ENCODE data around the gene CPED1. TPM values are rescaled to one million over a fixed set of nuclear protein-coding genes. Genes with fewer than 3 reads are reported as not detected.

CPED1 gene
- total RNA-seq, 4 donors from 2014 or later, result 4.4 to 20.2 (median 14.0) TPM

GRCh38 chr7:121017586-121017985, 29.1 kb downstream of the CPED1 start:
- H3K27ac ChIP-seq, result peak overlapping the region; percentile 46 to 74 (median 68)
- in situ Hi-C loops (cut with MboI; ENCODE audit: low pct_ligation_motif_present in 1 of 4, low pct_unique_long_range_greater_than_20kb in 1 of 4, low sequenced_read_pairs in 3 of 4), result no loop called here

GRCh38 chr7:121019018-121019417, 30.5 kb downstream of the CPED1 start:
- TF ChIP-seq EP300 (IDR thresholded peaks at IDR 0.05; ENCODE audit: low read depth), result no peak
- TF ChIP-seq POLR2A (IDR thresholded peaks at IDR 0.05), result no peak
- no peak for TF ChIP-seq POLR2AphosphoS5 (IDR thresholded peaks at IDR 0.05)
- no peak for TF ChIP-seq CTCF (IDR thresholded peaks at IDR 0.05)
- Histone ChIP-seq H3K4me3 (no peak overlapping the region), H3K27ac (peak overlapping the region; percentile 22 to 74 (median 68)), H3K9me3 (no peaks in the 10 kb centered on the region), H3K4me1 (peaks cover 12 to 56% (median 18%) of the 10 kb centered on the region in 4 donors), H3K36me3 (no peaks in the 10 kb centered on the region), H3K27me3 (no peaks in the 10 kb centered on the region)
- intact Hi-C loops (cut with DNase I; ENCODE audit: low total_unique reads) (no loop called here), in situ Hi-C loops (cut with MboI; ENCODE audit: low pct_ligation_motif_present in 1 of 4, low pct_unique_long_range_greater_than_20kb in 1 of 4, low sequenced_read_pairs in 3 of 4) (no loop called here)
- DNase-seq, result no peak
- WGBS, 2 donors (ENCODE audit: low coverage in 1 of 2), result 57 to 60% methylated on average over 2 of the region's 2 CpGs

More at GRCh38 chr7:121017586-121017985, 29.1 kb downstream of the CPED1 start:
- no peaks in the 10 kb centered on the region for H3K9me3 ChIP-seq
- TF ChIP-seq CTCF (IDR thresholded peaks at IDR 0.05) (no peak), POLR2A (IDR thresholded peaks at IDR 0.05) (no peak), EP300 (IDR thresholded peaks at IDR 0.05; ENCODE audit: low read depth) (no peak), POLR2AphosphoS5 (IDR thresholded peaks at IDR 0.05) (no peak)
- H3K27me3 ChIP-seq, result no peaks in the 10 kb centered on the region
- no peaks in the 10 kb centered on the region for H3K36me3 ChIP-seq
- DNase-seq, result no peak
- intact Hi-C loops (cut with DNase I; ENCODE audit: low total_unique reads), result no loop called here
- H3K4me1 ChIP-seq, result peaks cover 0 to 46% (median 8%) of the 10 kb centered on the region in 4 donors
- H3K4me3 ChIP-seq, result no peak overlapping the region
- WGBS, 2 donors (ENCODE audit: low coverage in 1 of 2), result 80 to 86% methylated on average over 1 of the region's 1 CpG

- H3K36me3 ChIP-seq, result no peaks in the 10 kb centered on the region
- intact Hi-C loops (cut with DNase I; ENCODE audit: low total_unique reads) (no loop called here), in situ Hi-C loops (cut with MboI; ENCODE audit: low pct_ligation_motif_present in 1 of 4, low pct_unique_long_range_greater_than_20kb in 1 of 4, low sequenced_read_pairs in 3 of 4) (no loop called here)
- 63 to 86% methylated on average over 1 of the region's 1 CpG for WGBS, 2 donors (ENCODE audit: low coverage in 1 of 2)
- no peak overlapping the region for H3K4me3 ChIP-seq
- H3K27ac ChIP-seq, result peak overlapping the region; percentile 22 to 74 (median 68)
- peaks cover 19 to 64% (median 22%) of the 10 kb centered on the region in 4 donors for H3K4me1 ChIP-seq
- no peaks in the 10 kb centered on the region for H3K27me3 ChIP-seq
- no peak for DNase-seq
- TF ChIP-seq EP300 (IDR thresholded peaks at IDR 0.05; ENCODE audit: low read depth) (no peak), CTCF (IDR thresholded peaks at IDR 0.05) (no peak), POLR2AphosphoS5 (IDR thresholded peaks at IDR 0.05) (peak in 1 of 3 donors; percentile 17), POLR2A (IDR thresholded peaks at IDR 0.05) (no peak)
- no peaks in the 10 kb centered on the region for H3K9me3 ChIP-seq
Observed at GRCh38 chr7:121020249-121020988, 31.9 kb downstream of the CPED1 start.

- intact Hi-C loops (cut with DNase I; ENCODE audit: low total_unique reads) (no loop called here), in situ Hi-C loops (cut with MboI; ENCODE audit: low pct_ligation_motif_present in 1 of 4, low pct_unique_long_range_greater_than_20kb in 1 of 4, low sequenced_read_pairs in 3 of 4) (no loop called here)
- WGBS, 2 donors (ENCODE audit: low coverage in 1 of 2), result 31 to 41% methylated on average over 3 to 5 of the region's 5 CpGs
- no peak for DNase-seq
- peaks cover 19 to 63% (median 22%) of the 10 kb centered on the region in 4 donors for H3K4me1 ChIP-seq
- H3K4me3 ChIP-seq, result no peak overlapping the region
- H3K9me3 ChIP-seq, result no peaks in the 10 kb centered on the region
- H3K27ac ChIP-seq, result peak overlapping the region; percentile 22 to 74 (median 68)
- no peak for TF ChIP-seq EP300 (IDR thresholded peaks at IDR 0.05; ENCODE audit: low read depth)
- no peak for TF ChIP-seq CTCF (IDR thresholded peaks at IDR 0.05)
- no peak for TF ChIP-seq POLR2A (IDR thresholded peaks at IDR 0.05)
- no peak for TF ChIP-seq POLR2AphosphoS5 (IDR thresholded peaks at IDR 0.05)
- no peaks in the 10 kb centered on the region for H3K27me3 ChIP-seq
- H3K36me3 ChIP-seq, result no peaks in the 10 kb centered on the region
Observed at GRCh38 chr7:121020989-121021969, 32.8 kb downstream of the CPED1 start.

Data from transverse colon (tissue), 4 donors.